Stimulated activated CD8-positive, alpha-beta memory T cell treated with anti-CD3 and anti-CD28 coated beads, Interleukin-12 subunit alpha, Interleukin-12 subunit beta, amount 100 ng/mL, for 4 hours (primary cell): Measurements from ENCODE around the gene CYP4F3.
"Not testable (repeated sequence)": the region's sequence is repeated elsewhere in the genome, so short reads cannot be mapped to it uniquely, and the experiment has no call there.

Experiments
- DNase-seq: peaks from one replicate; pipeline ENCODE4 v3.0.0-alpha.2; 2020; ENCODE audit warnings: low read depth

CYP4F3 gene

GRCh38 chr19:15629003-15629880 lies 11.5 kb upstream of the CYP4F3 start:
- peak; percentile 70 for DNase-seq

- DNase-seq: no peak
Observed at GRCh38 chr19:15631817-15632216, 8.9 kb upstream of the CYP4F3 start.

DNA sequence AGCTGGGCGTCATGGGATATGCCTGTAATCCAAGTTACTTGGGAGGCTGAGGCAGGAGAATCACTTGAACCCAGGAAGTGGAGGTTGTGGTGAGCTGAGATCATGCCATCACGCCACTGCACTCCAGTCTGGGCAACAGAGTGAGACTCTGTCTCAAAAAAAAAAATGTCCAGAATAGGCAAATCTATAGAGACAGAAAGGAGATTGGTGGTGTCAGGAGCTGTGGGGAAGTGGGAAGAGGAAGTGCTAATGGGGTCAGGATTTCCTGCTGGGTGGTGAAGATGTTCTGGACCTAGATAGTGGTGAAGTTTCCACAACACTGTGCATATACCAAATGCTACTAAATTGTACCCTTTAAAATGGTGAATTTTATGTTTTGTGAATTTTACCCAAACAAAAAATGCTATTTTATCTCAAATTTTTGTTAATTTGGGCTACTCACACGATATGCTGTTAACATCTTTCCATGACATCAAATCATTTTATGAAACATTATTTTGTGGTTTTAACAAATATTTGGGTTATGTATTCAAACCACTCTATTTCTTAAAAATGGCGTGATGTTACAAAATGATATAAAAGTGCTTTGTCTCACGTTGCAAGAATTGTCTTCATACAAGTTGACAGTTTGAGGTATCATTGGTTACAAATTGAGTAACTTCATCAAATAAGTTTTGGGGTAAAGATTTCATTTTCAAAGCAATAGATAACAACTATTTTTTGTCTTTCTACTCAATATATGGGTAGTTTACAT lies 7.4 kb upstream of the CYP4F3 start:
- DNase-seq: no peak

- no peak for DNase-seq
Observed at GRCh38 chr19:15634105-15634504, 6.6 kb upstream of the CYP4F3 start.

DNA sequence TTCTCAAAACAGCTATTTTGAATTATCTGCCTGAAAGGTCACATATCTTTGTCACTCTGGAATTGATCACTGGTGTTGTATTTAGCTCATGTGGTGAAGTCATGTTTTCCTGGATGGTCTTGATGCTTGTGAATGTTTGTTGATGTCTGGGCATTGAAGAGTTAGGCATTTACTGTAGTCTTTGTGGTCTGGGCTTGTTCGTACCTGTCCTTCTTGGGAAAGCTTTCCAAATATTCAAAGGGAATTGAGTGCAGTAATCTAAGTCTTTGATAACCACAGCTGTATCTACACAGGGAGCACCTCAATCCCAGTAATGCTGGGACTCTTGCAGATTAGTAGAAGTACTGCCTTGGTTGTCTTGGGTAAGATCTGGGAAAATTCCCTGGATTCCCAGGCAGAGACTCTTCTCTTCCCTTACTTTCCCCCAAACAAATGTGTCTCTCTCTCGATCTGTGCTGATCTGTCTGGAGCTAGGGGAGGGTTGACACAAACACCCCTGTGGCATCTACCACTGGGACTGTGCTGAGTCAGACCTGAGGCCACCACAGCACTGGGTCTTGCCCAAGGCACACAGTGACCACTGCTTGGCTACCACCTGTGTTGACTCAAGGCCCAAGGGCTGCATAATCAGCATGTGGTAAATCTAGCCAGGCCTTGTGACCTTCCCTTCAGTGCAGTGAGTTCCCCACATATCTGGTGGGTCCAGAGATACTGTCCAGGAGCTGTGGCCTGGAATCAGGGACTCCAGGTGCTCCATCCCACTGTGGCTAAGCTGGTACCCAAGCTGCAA lies 5.5 kb upstream of the CYP4F3 start:
- DNase-seq: no peak

GRCh38 chr19:15636026-15636425 lies 4.7 kb upstream of the CYP4F3 start:
- no peak for DNase-seq

GRCh38 chr19:15639596-15639995 lies 1.1 kb upstream of the CYP4F3 start:
- no peak for DNase-seq

DNA sequence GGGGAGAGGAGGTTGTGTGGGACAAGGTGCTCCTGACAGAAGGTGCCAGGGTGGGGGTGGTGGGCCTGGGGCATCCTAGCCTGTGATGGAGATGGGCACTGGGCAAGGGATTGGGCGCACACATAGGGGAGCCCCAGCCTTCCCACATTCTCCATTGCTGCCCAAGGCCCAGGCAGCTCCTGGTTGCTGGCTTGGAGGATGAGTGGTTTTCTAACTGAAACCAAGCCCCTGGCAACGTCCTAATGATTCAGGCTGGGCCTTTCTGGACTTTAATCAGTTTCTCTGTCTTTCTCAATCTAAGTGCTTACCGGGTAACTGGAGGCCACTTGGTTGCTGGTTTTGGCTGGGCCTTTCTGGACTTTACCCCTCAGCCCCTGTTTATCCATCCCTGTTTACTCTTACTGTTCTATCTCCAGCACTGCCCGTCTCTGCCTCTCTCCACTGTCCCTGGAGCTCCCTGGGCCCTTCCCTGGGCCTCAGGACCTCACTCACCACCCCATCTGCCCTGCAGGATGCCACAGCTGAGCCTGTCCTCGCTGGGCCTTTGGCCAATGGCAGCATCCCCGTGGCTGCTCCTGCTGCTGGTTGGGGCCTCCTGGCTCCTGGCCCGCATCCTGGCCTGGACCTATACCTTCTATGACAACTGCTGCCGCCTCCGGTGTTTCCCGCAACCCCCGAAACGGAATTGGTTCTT lies 354 bp downstream of the CYP4F3 start:
- DNase-seq: no peak

- no peak for DNase-seq
Observed at GRCh38 chr19:15641901-15642491, 1.3 kb downstream of the CYP4F3 start.

DNA sequence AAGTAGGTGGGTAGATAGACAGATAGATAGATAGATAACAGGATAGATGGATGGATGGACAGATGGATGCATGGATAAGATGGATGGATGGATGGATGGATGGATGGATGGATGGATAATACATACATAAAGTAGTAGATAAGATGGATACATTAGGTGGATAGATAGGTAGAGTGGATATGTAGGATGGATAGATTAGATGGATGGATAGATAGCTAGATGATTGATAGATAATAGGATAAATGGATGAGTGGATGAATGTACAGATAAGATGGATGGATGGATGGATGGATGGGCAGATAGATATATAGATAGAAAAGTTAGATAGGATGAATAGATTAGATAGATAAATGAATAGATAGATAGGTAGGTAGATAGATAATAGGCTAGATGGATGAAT lies 2.1 kb downstream of the CYP4F3 start:
- no peak for DNase-seq

DNA sequence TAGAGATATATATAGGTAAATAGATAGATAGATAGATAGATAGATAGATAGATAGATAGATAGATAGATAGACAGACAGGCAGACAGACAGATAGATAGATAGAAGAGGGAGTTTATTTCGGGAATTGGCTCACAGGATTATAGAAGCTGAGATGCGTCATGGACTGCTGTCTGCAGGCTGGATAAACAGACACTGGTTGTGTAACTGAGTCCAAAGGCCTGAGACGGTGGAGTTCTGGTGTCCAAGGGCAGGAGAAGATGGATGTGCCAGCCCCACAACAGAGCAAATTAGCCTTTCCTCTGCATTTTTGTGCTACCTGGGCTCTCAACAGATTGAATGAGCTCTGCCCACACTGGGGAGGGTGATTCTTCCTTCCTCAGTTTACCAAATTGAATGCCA lies 2.7 kb downstream of the CYP4F3 start:
- no peak for DNase-seq

- DNase-seq: no peak
Observed at GRCh38 chr19:15644066-15644741, 3.5 kb downstream of the CYP4F3 start.

- no peak for DNase-seq
Observed at GRCh38 chr19:15644816-15645215, 4.1 kb downstream of the CYP4F3 start.

GRCh38 chr19:15649526-15649925 lies 8.8 kb downstream of the CYP4F3 start:
- no peak for DNase-seq

GRCh38 chr19:15650123-15650522 lies 9.4 kb downstream of the CYP4F3 start:
- not testable (repeated sequence) for DNase-seq

DNA sequence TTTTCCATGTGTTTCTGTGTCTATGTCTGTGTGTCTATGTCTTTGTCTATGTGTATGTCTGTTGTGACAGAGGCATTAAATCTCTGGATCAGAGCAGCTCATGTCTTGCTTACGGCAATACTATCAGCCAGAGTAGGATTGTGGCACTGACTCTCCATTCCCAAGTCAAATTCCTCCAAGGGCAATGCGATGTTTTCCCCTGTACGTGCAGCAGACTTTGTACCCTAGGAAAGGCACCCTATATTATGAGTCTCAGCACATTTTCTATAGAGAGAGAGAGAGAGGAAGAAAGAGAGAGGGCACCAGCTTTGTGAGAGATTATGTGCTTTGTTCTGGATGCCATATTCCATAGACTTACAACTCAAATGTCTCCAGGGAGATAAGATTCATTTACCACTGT lies 11.1 kb downstream of the CYP4F3 start:
- DNase-seq: no peak

DNA sequence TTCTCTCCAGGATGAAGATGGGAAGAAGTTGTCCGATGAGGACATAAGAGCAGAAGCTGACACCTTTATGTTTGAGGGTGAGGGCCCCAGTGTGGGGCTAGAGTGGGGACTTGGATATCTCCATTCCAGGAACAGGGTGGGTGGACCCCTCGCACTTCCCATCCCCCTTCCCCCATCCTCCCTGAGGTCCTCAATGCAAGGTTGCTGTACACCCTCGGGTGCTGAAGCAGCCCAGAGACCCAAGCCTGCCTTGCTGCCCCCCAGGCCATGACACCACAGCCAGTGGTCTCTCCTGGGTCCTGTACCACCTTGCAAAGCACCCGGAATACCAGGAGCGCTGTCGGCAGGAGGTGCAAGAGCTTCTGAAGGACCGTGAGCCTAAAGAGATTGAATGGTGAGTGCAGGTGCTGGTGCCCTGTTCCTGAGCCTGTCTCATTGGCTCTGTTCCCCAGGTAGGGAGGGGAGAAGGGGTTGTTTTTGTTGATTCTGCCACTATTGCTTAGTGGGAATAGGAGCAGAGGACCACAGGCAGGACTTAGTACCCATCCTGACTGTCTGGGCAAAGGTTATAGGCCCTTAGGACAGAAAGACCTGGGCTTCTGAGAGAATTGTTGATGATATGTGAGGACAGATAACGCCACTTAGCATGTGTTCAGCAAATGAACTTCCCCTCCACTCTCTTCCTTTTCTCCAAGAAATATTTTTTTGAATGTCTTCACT lies 12.0 kb downstream of the CYP4F3 start:
- DNase-seq: no peak

DNA sequence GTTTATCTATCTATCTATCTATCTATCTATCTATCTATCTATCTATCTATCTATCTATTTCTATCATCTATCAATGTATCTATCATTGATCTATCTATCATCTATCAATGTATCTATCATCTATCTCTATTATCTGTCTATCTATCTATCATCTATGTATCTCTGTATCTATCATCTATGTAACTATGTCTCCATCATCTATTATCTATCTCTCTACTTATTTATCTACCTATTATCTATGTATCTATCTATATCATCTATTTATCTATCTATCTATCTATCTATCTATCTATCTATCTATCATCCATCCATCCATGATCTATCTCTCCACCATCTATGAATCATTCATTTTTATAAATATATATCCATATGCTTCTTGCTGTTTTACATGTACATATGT lies 15.8 kb downstream of the CYP4F3 start:
- DNase-seq: no peak

DNA sequence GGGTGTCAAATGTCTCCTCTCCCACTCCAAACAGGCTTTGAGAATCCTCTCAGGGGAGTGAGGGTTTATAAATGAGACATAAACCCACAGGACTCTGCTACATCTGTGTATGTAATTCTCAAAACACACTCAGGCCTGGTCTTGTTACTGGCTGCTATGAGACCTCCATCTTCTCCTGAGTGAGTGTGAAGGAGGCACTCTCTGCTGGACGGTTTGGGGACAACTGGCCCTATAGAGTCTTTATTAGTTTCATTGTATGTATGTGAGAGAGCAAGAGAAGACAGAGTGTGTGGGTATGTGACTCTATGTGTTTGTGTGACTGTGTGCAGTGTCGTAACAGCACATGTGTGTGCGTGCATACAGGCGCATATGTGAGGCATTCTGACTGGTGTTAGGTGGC lies 22.6 kb downstream of the CYP4F3 start:
- DNase-seq: no peak

- DNase-seq: no peak
Observed at GRCh38 chr19:15666186-15666585, 25.5 kb downstream of the CYP4F3 start.
